HG02852 (cell line): Measurements from ENCODE around the gene ZFAND2A.
A peak's percentile ranks its signal among the peaks of the same experiment; 100 is the strongest.
"Not testable (repeated sequence)": the region's sequence is repeated elsewhere in the genome, so short reads cannot be mapped to it uniquely, and the experiment has no call there.

ENCODE experiments used
- ATAC-seq: cut with Tn5 transposase; IDR thresholded peaks from one replicate; pipeline ENCODE4 v1.9.1; 2021; ENCODE audit warnings: mild to moderate bottlenecking, moderate library complexity; ENCODE audit not compliant: unreplicated experiment

The ZFAND2A gene

GRCh38 chr7:1159891-1160669, at the start of gene ZFAND2A:
TSS of gene ZFAND2A (minus strand) at chr7:1160196. CDS start at chr7:1158212, 1,984 bp downstream.
- ATAC-seq: peak; percentile 97

- ATAC-seq: no peak
These were observed 49.1 kb upstream of the ZFAND2A start for GRCh38 chr7:1209097-1209496.

- not testable (repeated sequence) for ATAC-seq
These were observed 45.7 kb upstream of the ZFAND2A start for GRCh38 chr7:1205742-1206141.

GRCh38 chr7:1204460-1205140, 44.6 kb upstream of the ZFAND2A start:
- ATAC-seq: no peak

- not testable (repeated sequence) for ATAC-seq
These were observed 42.9 kb upstream of the ZFAND2A start for GRCh38 chr7:1202914-1203313.

- ATAC-seq: no peak
These were observed 41.9 kb upstream of the ZFAND2A start for GRCh38 chr7:1201916-1202315.

- ATAC-seq: no peak
These were observed 40.0 kb upstream of the ZFAND2A start for GRCh38 chr7:1200045-1200444.

GRCh38 chr7:1197997-1198625, 38.1 kb upstream of the ZFAND2A start:
- no peak for ATAC-seq

GRCh38 chr7:1196950-1197349, 37.0 kb upstream of the ZFAND2A start:
- no peak for ATAC-seq

- not testable (repeated sequence) for ATAC-seq
These were observed 36.4 kb upstream of the ZFAND2A start for GRCh38 chr7:1196441-1196840.

GRCh38 chr7:1193593-1194424, 33.8 kb upstream of the ZFAND2A start:
- ATAC-seq: no peak

- ATAC-seq: no peak
These were observed 32.2 kb upstream of the ZFAND2A start for GRCh38 chr7:1192171-1192676.

- ATAC-seq: no peak
These were observed 30.2 kb upstream of the ZFAND2A start for GRCh38 chr7:1189986-1190772.

GRCh38 chr7:1188720-1189294, 28.8 kb upstream of the ZFAND2A start:
- no peak for ATAC-seq

GRCh38 chr7:1187127-1187526, 27.1 kb upstream of the ZFAND2A start:
- ATAC-seq: no peak

GRCh38 chr7:1181640-1182039, 21.6 kb upstream of the ZFAND2A start:
- ATAC-seq: no peak

GRCh38 chr7:1181031-1181430, 21.0 kb upstream of the ZFAND2A start:
- no peak for ATAC-seq

- no peak for ATAC-seq
These were observed 16.9 kb upstream of the ZFAND2A start for GRCh38 chr7:1176891-1177373.
